Measurements from ENCODE around the gene TSKU. TPM values are rescaled to one million over a fixed set of nuclear protein-coding genes. Genes with fewer than 3 reads are reported as not detected.
"Not testable (repeated sequence)": the region's sequence is repeated elsewhere in the genome, so short reads cannot be mapped to it uniquely, and the experiment has no call there.

The TSKU gene
- total RNA-seq, 2 experiments from 2014 or later, result 2.5 TPM

DNA sequence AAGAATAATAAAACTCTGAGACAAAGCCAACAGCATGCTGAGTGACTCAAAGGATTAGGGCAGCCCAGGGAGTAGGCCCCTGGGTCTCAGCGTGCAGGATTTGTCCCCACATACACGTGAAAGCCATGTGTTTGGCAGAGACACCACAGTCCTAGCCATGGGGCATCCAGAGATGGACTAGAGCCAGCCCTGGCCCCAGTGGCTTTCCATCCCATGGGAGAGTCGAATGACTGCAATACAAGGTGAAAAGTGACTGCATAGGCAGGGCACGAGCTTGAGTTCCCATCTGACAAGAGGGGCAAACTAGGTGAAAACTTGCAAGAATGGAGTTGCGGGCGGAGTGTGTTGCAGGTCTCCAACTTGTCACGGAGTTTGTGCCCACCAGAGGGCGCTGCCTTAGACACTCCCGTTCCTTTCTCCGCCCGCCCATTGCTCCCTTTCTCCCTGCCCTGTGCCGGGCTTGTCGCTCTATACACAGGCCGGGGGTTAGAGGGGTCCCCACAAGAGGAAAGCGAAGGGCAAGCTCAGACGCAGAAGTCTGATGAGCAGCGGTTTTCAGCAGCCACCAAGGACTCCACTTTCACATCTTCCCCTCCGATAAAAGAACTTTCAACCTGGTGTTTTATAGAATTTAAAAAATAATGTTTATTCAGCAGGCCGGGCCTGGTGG lies 24.2 kb downstream of the TSKU start:
- H3K27me3 Mint-ChIP-seq (ENCODE audit: low read depth), result peaks cover 12% of the 10 kb centered on the region
- POLR2A ChIA-PET, result no interaction called here
- CTCF ChIA-PET, result interaction anchor here (0.9 to 8.9 kb wide), 8 partner anchors 8 to 275 kb away, joined by 3 to 144 read pairs (median 5); no protein-coding TSS in a partner anchor
- ATAC-seq, result peak; percentile 66
- H3K4me1 Mint-ChIP-seq (ENCODE audit: low read depth), result peaks cover 38% of the 10 kb centered on the region
- no peak overlapping the region for H3K27ac Mint-ChIP-seq
- H3K36me3 Mint-ChIP-seq (ENCODE audit: low read depth), result no peaks in the 10 kb centered on the region
- peak; percentile 79 for DNase-seq
- no peaks in the 10 kb centered on the region for H3K9me3 Mint-ChIP-seq (ENCODE audit: insufficient read depth)
- no peak overlapping the region for H3K4me3 Mint-ChIP-seq

DNA sequence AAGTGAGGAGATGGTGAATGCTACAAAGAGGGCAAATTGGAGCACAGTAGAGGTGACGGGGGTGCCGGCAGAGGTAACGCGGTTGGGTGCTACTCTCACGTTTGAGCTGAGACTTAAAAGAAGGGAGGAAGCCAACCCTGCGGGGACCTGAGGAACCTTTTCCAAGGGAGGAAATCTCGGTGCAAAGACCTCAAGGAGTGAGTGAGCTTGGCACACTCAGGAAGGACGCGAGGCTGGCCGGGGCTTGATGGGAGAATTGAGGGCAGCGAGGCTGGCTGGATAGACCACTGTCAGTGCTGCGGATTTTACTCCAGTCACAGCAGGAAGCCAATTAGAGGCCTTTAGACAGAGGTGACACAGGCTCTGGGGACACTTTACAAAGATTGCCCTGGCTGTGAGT lies 25.0 kb downstream of the TSKU start:
- Mint-ChIP-seq H3K4me3 (no peak overlapping the region), H3K36me3 (ENCODE audit: low read depth) (no peaks in the 10 kb centered on the region), H3K9me3 (ENCODE audit: insufficient read depth) (no peaks in the 10 kb centered on the region), H3K4me1 (ENCODE audit: low read depth) (peaks cover 35% of the 10 kb centered on the region), H3K27me3 (ENCODE audit: low read depth) (peaks cover 11% of the 10 kb centered on the region), H3K27ac (no peak overlapping the region)
- ChIA-PET POLR2A (no interaction called here), CTCF (interaction anchor here (0.8 to 8.9 kb wide), 9 partner anchors 9 to 237 kb away, joined by 3 to 144 read pairs (median 5); no protein-coding TSS in a partner anchor)
- ATAC-seq, result no peak
- DNase-seq, result no peak

GRCh38 chr11:76808996-76809395 lies 25.8 kb downstream of the TSKU start:
- no peak for DNase-seq
- Mint-ChIP-seq H3K9me3 (ENCODE audit: insufficient read depth) (no peaks in the 10 kb centered on the region), H3K27me3 (ENCODE audit: low read depth) (peaks cover 7% of the 10 kb centered on the region), H3K36me3 (ENCODE audit: low read depth) (no peaks in the 10 kb centered on the region), H3K27ac (no peak overlapping the region), H3K4me3 (no peak overlapping the region), H3K4me1 (ENCODE audit: low read depth) (peaks cover 27% of the 10 kb centered on the region)
- ChIA-PET POLR2A (no interaction called here), CTCF (interaction anchor here (0.8 to 8.9 kb wide), 11 partner anchors 10 to 282 kb away, joined by 3 to 144 read pairs (median 4); no protein-coding TSS in a partner anchor)
- no peak for ATAC-seq

- Mint-ChIP-seq H3K27ac (peak overlapping the region; percentile 61), H3K4me1 (ENCODE audit: low read depth) (peaks cover 16% of the 10 kb centered on the region), H3K27me3 (ENCODE audit: low read depth) (peaks cover 7% of the 10 kb centered on the region), H3K4me3 (no peak overlapping the region), H3K36me3 (ENCODE audit: low read depth) (no peaks in the 10 kb centered on the region), H3K9me3 (ENCODE audit: insufficient read depth) (peaks cover 2% of the 10 kb centered on the region)
- CTCF ChIA-PET, result interaction anchor here (0.8 to 8.9 kb wide), 9 partner anchors 11 to 109 kb away, joined by 3 to 144 read pairs (median 4); no protein-coding TSS in a partner anchor
- DNase-seq (peak; percentile 64), ATAC-seq (peak; percentile 47)
- POLR2A ChIA-PET, result no interaction called here
Observed at GRCh38 chr11:76810151-76810853, 27.1 kb downstream of the TSKU start.

- Mint-ChIP-seq H3K4me3 (no peak overlapping the region), H3K9me3 (ENCODE audit: insufficient read depth) (peaks cover 12% of the 10 kb centered on the region), H3K27me3 (ENCODE audit: low read depth) (peaks cover 1% of the 10 kb centered on the region), H3K27ac (no peak overlapping the region), H3K4me1 (ENCODE audit: low read depth) (peaks cover 13% of the 10 kb centered on the region), H3K36me3 (ENCODE audit: low read depth) (no peaks in the 10 kb centered on the region)
- no peak for ATAC-seq
- ChIA-PET POLR2A (no interaction called here), CTCF (interaction anchor here (0.8 to 8.9 kb wide), 6 partner anchors 8 to 108 kb away, joined by 3 to 144 read pairs (median 4); no protein-coding TSS in a partner anchor)
- no peak for DNase-seq
Observed at GRCh38 chr11:76811259-76811658, 28.1 kb downstream of the TSKU start.

DNA sequence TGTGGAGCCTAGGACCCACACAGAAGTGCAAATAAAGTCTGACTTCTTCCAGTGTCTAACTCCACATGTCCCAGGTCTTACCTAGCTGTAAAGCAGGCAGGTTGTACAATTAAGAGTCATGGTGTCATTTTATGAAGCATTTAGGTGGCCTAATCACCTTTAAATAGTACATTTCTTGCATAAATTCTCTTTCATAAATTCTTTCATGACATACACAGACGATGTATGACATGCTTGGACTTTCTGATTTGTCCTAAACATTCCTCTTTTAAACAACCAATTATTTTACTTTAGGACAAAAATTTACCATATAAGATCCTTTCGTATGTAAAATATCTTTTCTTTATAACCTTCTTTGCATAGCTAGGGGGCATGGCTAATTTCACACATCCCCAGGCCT lies 31.3 kb downstream of the TSKU start:
- Mint-ChIP-seq H3K36me3 (ENCODE audit: low read depth) (peaks cover 2% of the 10 kb centered on the region), H3K9me3 (ENCODE audit: insufficient read depth) (peaks cover 21% of the 10 kb centered on the region), H3K27me3 (ENCODE audit: low read depth) (no peaks in the 10 kb centered on the region), H3K27ac (no peak overlapping the region), H3K4me3 (no peak overlapping the region), H3K4me1 (ENCODE audit: low read depth) (peaks cover 6% of the 10 kb centered on the region)
- CTCF ChIA-PET, result interaction anchor here (8.9 kb wide), 1 partner anchor 105 kb away, joined by 144 read pairs; no protein-coding TSS in a partner anchor
- POLR2A ChIA-PET, result no interaction called here
- ATAC-seq (no peak), DNase-seq (no peak)

GRCh38 chr11:76815678-76816077 lies 32.5 kb downstream of the TSKU start:
- DNase-seq; H3K27me3 Mint-ChIP-seq (ENCODE audit: low read depth); H3K4me1 Mint-ChIP-seq (ENCODE audit: low read depth); H3K27ac Mint-ChIP-seq; H3K36me3 Mint-ChIP-seq (ENCODE audit: low read depth); ATAC-seq; POLR2A ChIA-PET; H3K4me3 Mint-ChIP-seq: not testable (repeated sequence)
- CTCF ChIA-PET, result interaction anchor here (8.9 kb wide), 1 partner anchor 104 kb away, joined by 144 read pairs; no protein-coding TSS in a partner anchor
- H3K9me3 Mint-ChIP-seq (ENCODE audit: insufficient read depth), result peaks cover 21% of the 10 kb centered on the region

- CTCF ChIA-PET, result interaction anchor here (1.8 kb wide), 1 partner anchor 98 kb away, joined by 6 read pairs; no protein-coding TSS in a partner anchor
- H3K4me1 Mint-ChIP-seq (ENCODE audit: low read depth), result peaks cover 16% of the 10 kb centered on the region
- H3K36me3 Mint-ChIP-seq (ENCODE audit: low read depth), result peaks cover 2% of the 10 kb centered on the region
- no peak for ATAC-seq
- no peak for DNase-seq
- POLR2A ChIA-PET, result no interaction called here
- H3K27me3 Mint-ChIP-seq (ENCODE audit: low read depth), result peaks cover 4% of the 10 kb centered on the region
- H3K4me3 Mint-ChIP-seq, result no peak overlapping the region
- H3K27ac Mint-ChIP-seq, result no peak overlapping the region
- peaks cover 20% of the 10 kb centered on the region for H3K9me3 Mint-ChIP-seq (ENCODE audit: insufficient read depth)
Observed at GRCh38 chr11:76820184-76820566, 37.0 kb downstream of the TSKU start.

GRCh38 chr11:76821396-76821795 lies 38.2 kb downstream of the TSKU start:
- CTCF ChIA-PET, result interaction anchor here (1.6 kb wide), 1 partner anchor 97 kb away, joined by 3 read pairs; no protein-coding TSS in a partner anchor
- DNase-seq; H3K27me3 Mint-ChIP-seq (ENCODE audit: low read depth); H3K9me3 Mint-ChIP-seq (ENCODE audit: insufficient read depth); H3K27ac Mint-ChIP-seq; POLR2A ChIA-PET; H3K36me3 Mint-ChIP-seq (ENCODE audit: low read depth); H3K4me3 Mint-ChIP-seq; ATAC-seq: not testable (repeated sequence)
- H3K4me1 Mint-ChIP-seq (ENCODE audit: low read depth), result peaks cover 26% of the 10 kb centered on the region

GRCh38 chr11:76822406-76822805 lies 39.2 kb downstream of the TSKU start:
- no peak overlapping the region for H3K4me3 Mint-ChIP-seq
- ChIA-PET CTCF (interaction anchor here (1.6 kb wide), 1 partner anchor 96 kb away, joined by 3 read pairs; no protein-coding TSS in a partner anchor), POLR2A (no interaction called here)
- ATAC-seq, result no peak
- H3K27ac Mint-ChIP-seq, result no peak overlapping the region
- no peak for DNase-seq
- peaks cover 4% of the 10 kb centered on the region for H3K27me3 Mint-ChIP-seq (ENCODE audit: low read depth)
- peaks cover 28% of the 10 kb centered on the region for H3K4me1 Mint-ChIP-seq (ENCODE audit: low read depth)
- H3K9me3 Mint-ChIP-seq (ENCODE audit: insufficient read depth), result no peaks in the 10 kb centered on the region
- peaks cover 3% of the 10 kb centered on the region for H3K36me3 Mint-ChIP-seq (ENCODE audit: low read depth)

DNA sequence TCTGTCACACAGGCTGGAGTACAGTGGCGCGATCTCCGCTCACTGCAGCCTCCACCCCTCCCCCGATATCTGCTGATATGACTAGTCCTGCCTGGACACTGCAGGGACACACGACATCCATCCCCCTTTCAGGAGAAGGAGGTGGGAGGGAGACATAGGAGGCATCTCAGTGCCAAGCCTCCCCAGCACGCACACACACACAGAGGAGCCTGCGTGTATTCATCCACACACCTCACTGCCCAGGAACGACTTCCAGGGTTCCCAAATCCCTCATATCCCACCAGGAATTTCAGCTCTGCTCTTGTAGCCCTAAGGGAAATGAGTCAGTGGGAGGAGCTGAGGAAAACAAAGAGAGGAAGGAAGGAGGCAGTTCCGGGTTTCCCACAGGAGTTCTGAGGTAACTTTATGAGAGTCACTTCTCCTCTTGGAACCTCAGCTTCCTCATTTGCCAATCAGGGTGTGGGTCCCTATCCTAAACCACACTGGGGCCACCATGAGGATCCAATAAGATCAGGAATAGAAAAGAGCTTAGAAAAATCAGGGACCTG lies 40.4 kb downstream of the TSKU start:
- H3K27ac Mint-ChIP-seq, result no peak overlapping the region

More for the DNA sequence above, 40.4 kb downstream of the TSKU start:
- DNase-seq (no peak), ATAC-seq (no peak)
- Mint-ChIP-seq H3K36me3 (ENCODE audit: low read depth) (peaks cover 3% of the 10 kb centered on the region), H3K27me3 (ENCODE audit: low read depth) (peaks cover 4% of the 10 kb centered on the region), H3K9me3 (ENCODE audit: insufficient read depth) (no peaks in the 10 kb centered on the region), H3K4me3 (no peak overlapping the region), H3K4me1 (ENCODE audit: low read depth) (peaks cover 28% of the 10 kb centered on the region)
- POLR2A ChIA-PET, result no interaction called here
- CTCF ChIA-PET, result interaction anchor here (1.2 to 1.4 kb wide), 2 partner anchors 11 to 99 kb away, joined by 3 read pairs; no protein-coding TSS in a partner anchor

Measured in activated CD8-positive, alpha-beta T cell treated with anti-CD3 and anti-CD28 coated beads, Interleukin-2, amount 10 ng/mL, durations not matched to agents 7 days and 5 days (primary cell).